GM23338 (cell line): ENCODE results near the gene ELFN1.

Experiments used
- CREB1 ChIP-seq: fragments of 250-450 bp; sonication (Bioruptor Pico); IDR thresholded peaks from 2 replicates; pipeline ENCODE4 v1.5.0; 2020; ENCODE audit warnings: low read depth, mild to moderate bottlenecking, moderate library complexity
- EZH2 ChIP-seq: fragments of 200-600 bp; sonication (generic); IDR thresholded peaks from one replicate; pipeline ENCODE4 v1.8.0; 2017; ENCODE audit warnings: antibody characterized with exemption, mild to moderate bottlenecking, low read depth; ENCODE audit not compliant: unreplicated experiment
- POLR2AphosphoS5 ChIP-seq: IDR thresholded peaks from 2 replicates; pipeline ENCODE4 v1.6.1; 2016; ENCODE audit warnings: antibody characterized with exemption, low read depth
- TF ChIP-seq, protein P1 (sequence below), 2 experiments: fragments of 200-600 bp in 1 of 2; sonication (generic) in 1 of 2; conservative IDR thresholded peaks; 2 replicates each; pipeline versions ENCODE4 v1.5.1 to v1.6.1; 2016 to 2017; ENCODE audit warnings: antibody characterized with exemption in 2 of 2, low read depth in 2 of 2, mild to moderate bottlenecking in 2 of 2, moderate library complexity in 1 of 2
- TF ChIP-seq, protein P2 (sequence below): IDR thresholded peaks from one replicate; pipeline ENCODE4 v1.6.1; 2018; ENCODE audit warnings: antibody characterized with exemption; ENCODE audit not compliant: unreplicated experiment

DNA sequence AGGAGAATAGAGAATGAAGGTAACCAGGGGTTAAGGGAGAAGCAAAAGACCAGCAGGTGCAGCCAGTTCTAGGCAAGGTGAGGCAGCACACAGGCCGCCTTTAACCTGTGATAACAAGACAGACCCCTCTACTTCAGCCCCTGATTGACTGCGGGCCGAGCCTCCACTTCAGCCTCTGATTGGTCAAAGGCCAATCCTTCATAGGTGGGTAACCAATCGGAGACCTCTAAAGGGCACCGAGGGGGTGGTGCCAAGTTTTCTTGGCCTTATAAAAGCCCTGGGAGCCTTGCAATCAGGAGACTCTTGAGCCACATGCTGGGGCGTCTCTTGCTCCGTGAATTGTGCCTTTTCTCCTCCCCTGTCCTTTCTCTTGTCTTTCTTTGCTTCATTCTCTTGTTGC is 98.8 kb downstream of the ELFN1 start:
- no peak for TF ChIP-seq CREB1 (CRISPR knock-in tag)
- TF ChIP-seq, protein P1, sequence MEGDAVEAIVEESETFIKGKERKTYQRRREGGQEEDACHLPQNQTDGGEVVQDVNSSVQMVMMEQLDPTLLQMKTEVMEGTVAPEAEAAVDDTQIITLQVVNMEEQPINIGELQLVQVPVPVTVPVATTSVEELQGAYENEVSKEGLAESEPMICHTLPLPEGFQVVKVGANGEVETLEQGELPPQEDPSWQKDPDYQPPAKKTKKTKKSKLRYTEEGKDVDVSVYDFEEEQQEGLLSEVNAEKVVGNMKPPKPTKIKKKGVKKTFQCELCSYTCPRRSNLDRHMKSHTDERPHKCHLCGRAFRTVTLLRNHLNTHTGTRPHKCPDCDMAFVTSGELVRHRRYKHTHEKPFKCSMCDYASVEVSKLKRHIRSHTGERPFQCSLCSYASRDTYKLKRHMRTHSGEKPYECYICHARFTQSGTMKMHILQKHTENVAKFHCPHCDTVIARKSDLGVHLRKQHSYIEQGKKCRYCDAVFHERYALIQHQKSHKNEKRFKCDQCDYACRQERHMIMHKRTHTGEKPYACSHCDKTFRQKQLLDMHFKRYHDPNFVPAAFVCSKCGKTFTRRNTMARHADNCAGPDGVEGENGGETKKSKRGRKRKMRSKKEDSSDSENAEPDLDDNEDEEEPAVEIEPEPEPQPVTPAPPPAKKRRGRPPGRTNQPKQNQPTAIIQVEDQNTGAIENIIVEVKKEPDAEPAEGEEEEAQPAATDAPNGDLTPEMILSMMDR (conservative IDR thresholded peaks at IDR 0.05; ENCODE audit: low read depth in 2 of 2): no peak
- no peak for TF ChIP-seq POLR2AphosphoS5
- TF ChIP-seq EZH2: no peak
- TF ChIP-seq, protein P2, sequence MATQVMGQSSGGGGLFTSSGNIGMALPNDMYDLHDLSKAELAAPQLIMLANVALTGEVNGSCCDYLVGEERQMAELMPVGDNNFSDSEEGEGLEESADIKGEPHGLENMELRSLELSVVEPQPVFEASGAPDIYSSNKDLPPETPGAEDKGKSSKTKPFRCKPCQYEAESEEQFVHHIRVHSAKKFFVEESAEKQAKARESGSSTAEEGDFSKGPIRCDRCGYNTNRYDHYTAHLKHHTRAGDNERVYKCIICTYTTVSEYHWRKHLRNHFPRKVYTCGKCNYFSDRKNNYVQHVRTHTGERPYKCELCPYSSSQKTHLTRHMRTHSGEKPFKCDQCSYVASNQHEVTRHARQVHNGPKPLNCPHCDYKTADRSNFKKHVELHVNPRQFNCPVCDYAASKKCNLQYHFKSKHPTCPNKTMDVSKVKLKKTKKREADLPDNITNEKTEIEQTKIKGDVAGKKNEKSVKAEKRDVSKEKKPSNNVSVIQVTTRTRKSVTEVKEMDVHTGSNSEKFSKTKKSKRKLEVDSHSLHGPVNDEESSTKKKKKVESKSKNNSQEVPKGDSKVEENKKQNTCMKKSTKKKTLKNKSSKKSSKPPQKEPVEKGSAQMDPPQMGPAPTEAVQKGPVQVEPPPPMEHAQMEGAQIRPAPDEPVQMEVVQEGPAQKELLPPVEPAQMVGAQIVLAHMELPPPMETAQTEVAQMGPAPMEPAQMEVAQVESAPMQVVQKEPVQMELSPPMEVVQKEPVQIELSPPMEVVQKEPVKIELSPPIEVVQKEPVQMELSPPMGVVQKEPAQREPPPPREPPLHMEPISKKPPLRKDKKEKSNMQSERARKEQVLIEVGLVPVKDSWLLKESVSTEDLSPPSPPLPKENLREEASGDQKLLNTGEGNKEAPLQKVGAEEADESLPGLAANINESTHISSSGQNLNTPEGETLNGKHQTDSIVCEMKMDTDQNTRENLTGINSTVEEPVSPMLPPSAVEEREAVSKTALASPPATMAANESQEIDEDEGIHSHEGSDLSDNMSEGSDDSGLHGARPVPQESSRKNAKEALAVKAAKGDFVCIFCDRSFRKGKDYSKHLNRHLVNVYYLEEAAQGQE: no peak
